ENCODE data around the gene ITGBL1. TPM values are rescaled to one million over a fixed set of nuclear protein-coding genes. Genes with fewer than 3 reads are reported as not detected.

Gene ITGBL1
- total RNA-seq, 1 experiment from 2014 or later = not detected

DNA sequence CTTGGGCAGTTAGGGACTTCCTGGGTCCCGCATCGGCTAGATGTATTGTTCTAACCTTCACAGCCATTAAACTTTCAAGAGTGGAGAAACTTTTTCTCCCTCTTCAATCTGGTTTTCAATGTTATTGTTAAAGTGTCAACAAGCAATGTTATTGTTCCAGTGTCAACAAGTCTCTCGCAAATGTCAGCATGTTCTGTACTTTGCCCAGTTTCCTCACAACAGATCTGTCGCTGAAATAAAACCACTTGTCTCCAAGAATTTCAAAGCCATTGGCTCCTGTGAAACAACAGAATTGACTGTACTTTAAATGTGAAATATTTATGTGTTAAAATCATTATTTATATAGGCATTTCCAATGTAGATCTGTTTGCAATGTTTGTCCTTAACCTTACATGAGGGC is 138.0 kb downstream of the ITGBL1 start:
- Mint-ChIP-seq H3K27me3 (ENCODE audit: insufficient read depth, unreplicated experiment) (no peaks in the 10 kb centered on the region), H3K27ac (ENCODE audit: low read depth, unreplicated experiment) (no peak overlapping the region), H3K4me1 (ENCODE audit: insufficient read depth, unreplicated experiment) (no peaks in the 10 kb centered on the region), H3K36me3 (ENCODE audit: insufficient read depth, unreplicated experiment) (no peaks in the 10 kb centered on the region), H3K9me3 (ENCODE audit: unreplicated experiment) (peaks cover 15% of the 10 kb centered on the region), H3K4me3 (ENCODE audit: unreplicated experiment) (no peak overlapping the region)
- TF ChIP-seq, protein P1, sequence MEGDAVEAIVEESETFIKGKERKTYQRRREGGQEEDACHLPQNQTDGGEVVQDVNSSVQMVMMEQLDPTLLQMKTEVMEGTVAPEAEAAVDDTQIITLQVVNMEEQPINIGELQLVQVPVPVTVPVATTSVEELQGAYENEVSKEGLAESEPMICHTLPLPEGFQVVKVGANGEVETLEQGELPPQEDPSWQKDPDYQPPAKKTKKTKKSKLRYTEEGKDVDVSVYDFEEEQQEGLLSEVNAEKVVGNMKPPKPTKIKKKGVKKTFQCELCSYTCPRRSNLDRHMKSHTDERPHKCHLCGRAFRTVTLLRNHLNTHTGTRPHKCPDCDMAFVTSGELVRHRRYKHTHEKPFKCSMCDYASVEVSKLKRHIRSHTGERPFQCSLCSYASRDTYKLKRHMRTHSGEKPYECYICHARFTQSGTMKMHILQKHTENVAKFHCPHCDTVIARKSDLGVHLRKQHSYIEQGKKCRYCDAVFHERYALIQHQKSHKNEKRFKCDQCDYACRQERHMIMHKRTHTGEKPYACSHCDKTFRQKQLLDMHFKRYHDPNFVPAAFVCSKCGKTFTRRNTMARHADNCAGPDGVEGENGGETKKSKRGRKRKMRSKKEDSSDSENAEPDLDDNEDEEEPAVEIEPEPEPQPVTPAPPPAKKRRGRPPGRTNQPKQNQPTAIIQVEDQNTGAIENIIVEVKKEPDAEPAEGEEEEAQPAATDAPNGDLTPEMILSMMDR (IDR thresholded peaks at IDR 0.05; ENCODE audit: unreplicated experiment) = no peak
- CTCF ChIA-PET = no interaction called here
- DNase-seq (ENCODE audit: unreplicated experiment) = no peak
- POLR2A ChIA-PET = interaction anchor here (1.0 kb wide), 1 partner anchor 8 kb away, joined by 3 read pairs; no protein-coding TSS in a partner anchor
- BruUV-seq (replicated peaks) = no TSS peak
- intact Hi-C loops (cut with micrococcal nuclease) = no loop called here

DNA sequence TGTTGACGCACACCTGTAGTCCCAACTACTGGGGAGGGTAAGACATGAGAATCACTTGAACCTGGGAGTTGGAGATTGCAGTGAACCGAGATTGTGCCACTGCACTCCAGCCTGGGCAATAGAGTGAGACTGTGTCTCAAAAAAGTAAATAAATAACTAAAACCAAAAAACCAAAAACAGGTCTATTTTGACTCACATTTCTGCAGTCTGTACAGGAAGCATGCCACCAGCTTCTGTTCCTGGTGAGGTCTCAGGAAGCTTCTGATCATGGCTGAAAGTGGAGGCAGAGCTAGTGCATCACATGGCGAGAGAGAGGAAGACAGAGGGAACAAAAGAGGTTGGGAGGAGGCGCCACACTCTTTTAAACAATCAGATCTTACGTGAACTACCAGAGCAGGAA is 142.5 kb downstream of the ITGBL1 start:
- H3K27ac Mint-ChIP-seq (ENCODE audit: low read depth, unreplicated experiment) = no peak overlapping the region
- no peaks in the 10 kb centered on the region for H3K36me3 Mint-ChIP-seq (ENCODE audit: insufficient read depth, unreplicated experiment)
- no peaks in the 10 kb centered on the region for H3K4me1 Mint-ChIP-seq (ENCODE audit: insufficient read depth, unreplicated experiment)
- H3K27me3 Mint-ChIP-seq (ENCODE audit: insufficient read depth, unreplicated experiment) = no peaks in the 10 kb centered on the region
- ChIA-PET CTCF (no interaction called here), POLR2A (no interaction called here)
- intact Hi-C loops (cut with micrococcal nuclease) = no loop called here
- H3K4me3 Mint-ChIP-seq (ENCODE audit: unreplicated experiment) = no peak overlapping the region
- TF ChIP-seq, protein P1 (IDR thresholded peaks at IDR 0.05; ENCODE audit: unreplicated experiment) = no peak
- BruUV-seq (replicated peaks) = no TSS peak
- H3K9me3 Mint-ChIP-seq (ENCODE audit: unreplicated experiment) = peaks cover 15% of the 10 kb centered on the region
- DNase-seq (ENCODE audit: unreplicated experiment) = no peak

GRCh38 chr13:101596803-101597202 is 144.3 kb downstream of the ITGBL1 start:
- Mint-ChIP-seq H3K36me3 (ENCODE audit: insufficient read depth, unreplicated experiment) (no peaks in the 10 kb centered on the region), H3K27me3 (ENCODE audit: insufficient read depth, unreplicated experiment) (no peaks in the 10 kb centered on the region), H3K4me1 (ENCODE audit: insufficient read depth, unreplicated experiment) (peaks cover 4% of the 10 kb centered on the region), H3K27ac (ENCODE audit: low read depth, unreplicated experiment) (no peak overlapping the region), H3K9me3 (ENCODE audit: unreplicated experiment) (peaks cover 15% of the 10 kb centered on the region), H3K4me3 (ENCODE audit: unreplicated experiment) (no peak overlapping the region)
- BruUV-seq (replicated peaks) = no TSS peak
- intact Hi-C loops (cut with micrococcal nuclease) = no loop called here
- POLR2A ChIA-PET = no interaction called here
- TF ChIP-seq, protein P1 (IDR thresholded peaks at IDR 0.05; ENCODE audit: unreplicated experiment) = no peak
- no peak for DNase-seq (ENCODE audit: unreplicated experiment)
- CTCF ChIA-PET = no interaction called here

DNA sequence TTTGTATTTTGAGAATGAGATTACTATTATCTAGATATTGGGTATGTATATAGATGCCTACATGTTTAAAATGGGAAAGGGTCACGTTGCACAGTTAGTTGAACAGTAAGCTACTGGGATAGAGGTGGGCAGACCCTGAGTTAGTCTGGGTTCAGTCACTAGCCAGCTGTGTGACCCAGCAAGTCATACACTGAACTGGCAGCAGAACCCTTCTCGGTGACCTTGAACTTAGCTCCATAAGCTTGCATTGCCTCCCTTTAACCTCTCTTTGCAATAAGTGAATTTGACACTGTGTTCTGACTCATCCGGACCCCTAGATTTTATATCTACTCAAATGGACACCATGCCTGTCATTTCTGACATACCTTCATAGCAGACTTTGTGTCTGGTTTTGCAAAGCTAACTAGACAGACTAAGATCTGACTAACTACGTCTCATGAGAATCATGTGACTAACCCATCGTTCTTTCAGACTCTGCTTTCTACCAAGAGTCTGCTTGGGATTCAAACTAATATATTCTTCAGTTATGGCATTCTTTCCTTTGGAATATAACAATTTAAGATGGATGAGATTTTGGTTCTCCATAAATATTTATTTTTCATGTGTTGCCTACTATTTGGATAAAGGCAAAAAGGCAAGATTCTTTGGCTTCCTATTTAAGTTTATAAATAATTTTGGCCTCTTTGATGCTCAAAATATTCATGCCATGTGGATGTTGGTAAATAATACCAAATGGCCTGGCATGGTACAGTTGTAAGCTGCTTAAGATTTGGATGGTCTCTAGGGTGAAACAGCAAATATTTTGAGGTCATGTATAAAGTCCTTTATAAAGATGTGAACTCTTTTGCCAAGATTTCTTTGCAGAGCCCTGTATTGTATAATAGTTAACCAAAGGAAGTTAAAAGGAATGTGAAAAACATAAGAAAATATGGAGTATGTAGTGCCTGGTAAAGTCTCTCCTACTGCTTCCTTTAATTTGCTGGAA is 159.3 kb downstream of the ITGBL1 start:
- TF ChIP-seq, protein P1 (IDR thresholded peaks at IDR 0.05; ENCODE audit: unreplicated experiment) = no peak
- intact Hi-C loops (cut with micrococcal nuclease) = no loop called here
- no peak for DNase-seq (ENCODE audit: unreplicated experiment)
- ChIA-PET POLR2A (interaction anchor here (0.6 to 1.6 kb wide), 2 partner anchors 10 to 32 kb away, joined by 4 read pairs; no protein-coding TSS in a partner anchor), CTCF (no interaction called here)
- BruUV-seq (replicated peaks) = no TSS peak
- H3K9me3 Mint-ChIP-seq (ENCODE audit: unreplicated experiment) = peaks cover 7% of the 10 kb centered on the region
- H3K4me3 Mint-ChIP-seq (ENCODE audit: unreplicated experiment) = no peak overlapping the region
- no peaks in the 10 kb centered on the region for H3K4me1 Mint-ChIP-seq (ENCODE audit: insufficient read depth, unreplicated experiment)
- no peaks in the 10 kb centered on the region for H3K36me3 Mint-ChIP-seq (ENCODE audit: insufficient read depth, unreplicated experiment)
- H3K27ac Mint-ChIP-seq (ENCODE audit: low read depth, unreplicated experiment) = no peak overlapping the region
- no peaks in the 10 kb centered on the region for H3K27me3 Mint-ChIP-seq (ENCODE audit: insufficient read depth, unreplicated experiment)
